H9 (cell line): ENCODE measurements around the gene CD7. TPM values are rescaled to one million over a fixed set of nuclear protein-coding genes. Genes with fewer than 3 reads are reported as not detected.
A peak's percentile ranks its signal among the peaks of the same experiment; 100 is the strongest.

Experiments used
- DNase-seq: peaks from one replicate; pipeline ENCODE4 v3.0.0-alpha.2; 2017
- H2AFZ ChIP-seq: one replicate; pipeline ENCODE4 v1.6.1; 2013; ENCODE audit warnings: mild to moderate bottlenecking, low read length, control low read depth, moderate library complexity
- H2AK5ac ChIP-seq: 2 replicates; pipeline ENCODE4 v1.6.1; 2013; ENCODE audit warnings: low read length, control low read depth, mixed read lengths; ENCODE audit not compliant: insufficient read length
- H2BK120ac ChIP-seq: one replicate; pipeline ENCODE4 v1.6.1; 2013; ENCODE audit warnings: low read depth, mild to moderate bottlenecking, low read length, control low read depth, inconsistent platforms; ENCODE audit not compliant: poor library complexity, severe bottlenecking
- H2BK12ac ChIP-seq: 2 replicates; pipeline ENCODE4 v1.6.1; 2013; ENCODE audit warnings: low read length, control low read depth, mixed read lengths, low read depth; ENCODE audit not compliant: insufficient read length
- H2BK15ac ChIP-seq: 2 replicates; pipeline ENCODE4 v1.6.1; 2013; ENCODE audit warnings: low read depth, low read length, control low read depth
- H2BK20ac ChIP-seq: one replicate; pipeline ENCODE4 v1.6.1; 2013; ENCODE audit warnings: low read depth, mild to moderate bottlenecking, low read length, control low read depth, inconsistent platforms; ENCODE audit not compliant: poor library complexity, severe bottlenecking
- H2BK5ac ChIP-seq: 2 replicates; pipeline ENCODE4 v1.6.1; 2013; ENCODE audit warnings: low read length, control low read depth, mixed read lengths; ENCODE audit not compliant: insufficient read length
- H3K14ac ChIP-seq: 2 replicates; pipeline ENCODE4 v1.6.1; 2013; ENCODE audit warnings: low read length, control low read depth; ENCODE audit not compliant: insufficient read depth
- H3K18ac ChIP-seq: 2 replicates; pipeline ENCODE4 v1.6.1; 2013; ENCODE audit warnings: low read depth, mild to moderate bottlenecking, mixed read lengths, low read length, control low read depth; ENCODE audit not compliant: insufficient read length
- H3K23ac ChIP-seq: 2 replicates; pipeline ENCODE4 v1.6.1; 2013; ENCODE audit warnings: low read length, control low read depth, mixed read lengths, low read depth; ENCODE audit not compliant: insufficient read length
- H3K23me2 ChIP-seq: 2 replicates; pipeline ENCODE4 v1.6.1; 2013; ENCODE audit warnings: low read depth, mild to moderate bottlenecking, mixed read lengths, low read length, control low read depth; ENCODE audit not compliant: insufficient read length, poor library complexity, severe bottlenecking
- H3K27ac ChIP-seq: 2 replicates; pipeline ENCODE4 v1.5.1; 2013; ENCODE audit warnings: low read length, control low read depth, mixed read lengths, low read depth; ENCODE audit not compliant: insufficient read length
- H3K27me3 ChIP-seq: 2 replicates; pipeline ENCODE4 v1.6.1; 2013; ENCODE audit warnings: low read length, control low read depth, inconsistent platforms; ENCODE audit not compliant: insufficient read depth
- H3K4ac ChIP-seq: 2 replicates; pipeline ENCODE4 v1.6.1; 2013; ENCODE audit warnings: low read depth, mild to moderate bottlenecking, control low read depth, inconsistent platforms, low read length, moderate library complexity
- H3K4me1 ChIP-seq: 2 replicates; pipeline ENCODE4 v1.6.1; 2013; ENCODE audit warnings: low read length, control low read depth, inconsistent platforms; ENCODE audit not compliant: insufficient read depth
- H3K4me2 ChIP-seq: 2 replicates; pipeline ENCODE4 v1.6.1; 2013; ENCODE audit warnings: low read length, control low read depth, mixed read lengths; ENCODE audit not compliant: insufficient read length, insufficient read depth
- H3K56ac ChIP-seq: 2 replicates; pipeline ENCODE4 v1.6.1; 2013; ENCODE audit warnings: low read depth, mild to moderate bottlenecking, mixed read lengths, low read length, control low read depth; ENCODE audit not compliant: insufficient read length
- H3K79me1 ChIP-seq: 2 replicates; pipeline ENCODE4 v1.6.1; 2013; ENCODE audit warnings: low read depth, mild to moderate bottlenecking, moderate library complexity, low read length, control low read depth, inconsistent platforms; ENCODE audit not compliant: insufficient read depth, poor library complexity, severe bottlenecking
- H3K79me2 ChIP-seq: 2 replicates; pipeline ENCODE4 v1.6.1; 2013; ENCODE audit warnings: low read length, control low read depth, inconsistent platforms; ENCODE audit not compliant: insufficient read depth
- H3K9ac ChIP-seq: 2 replicates; pipeline ENCODE4 v1.6.1; 2013; ENCODE audit warnings: low read length, control low read depth, mixed read lengths; ENCODE audit not compliant: insufficient read length; ENCODE audit errors: extremely low read depth
- H3K9me3 ChIP-seq: one replicate; pipeline ENCODE4 v1.6.1; 2013; ENCODE audit warnings: low read depth, low read length, inconsistent platforms; ENCODE audit not compliant: control insufficient read depth
- H3T11ph ChIP-seq: one replicate; pipeline ENCODE4 v1.6.1; 2013; ENCODE audit warnings: mild to moderate bottlenecking, low read length, control low read depth, inconsistent platforms
- H4K20me1 ChIP-seq: one replicate; pipeline ENCODE4 v1.6.1; 2013; ENCODE audit not compliant: control insufficient read depth, insufficient read length, insufficient read depth
- H4K5ac ChIP-seq: 2 replicates; pipeline ENCODE4 v1.6.1; 2013; ENCODE audit warnings: low read depth, mild to moderate bottlenecking, mixed read lengths, low read length, control low read depth; ENCODE audit not compliant: insufficient read length
- H4K8ac ChIP-seq: replicated peaks from 2 replicates; pipeline ENCODE4 v1.6.1; 2013; ENCODE audit warnings: low read length, control low read depth, mixed read lengths, low read depth; ENCODE audit not compliant: insufficient read length
- H4K91ac ChIP-seq: 2 replicates; pipeline ENCODE4 v1.6.1; 2013; ENCODE audit warnings: low read depth, mild to moderate bottlenecking, moderate library complexity, mixed read lengths, low read length, control low read depth; ENCODE audit not compliant: insufficient read length
- H3K27ac Mint-ChIP-seq, 3 experiments: 2 replicates in 2 of 3; 3 replicates in 1 of 3; pipeline ENCODE4 v1.8.0; 2020 to 2021; ENCODE audit warnings: mixed read lengths in 3 of 3, mild to moderate bottlenecking in 1 of 3, moderate library complexity in 1 of 3
- H3K27me3 Mint-ChIP-seq: 2 replicates; pipeline ENCODE4 v1.8.0; 2021; ENCODE audit warnings: low read depth, mild to moderate bottlenecking, moderate library complexity, mixed read lengths
- H3K36me3 Mint-ChIP-seq, 3 experiments: 2 replicates in 2 of 3; 3 replicates in 1 of 3; pipeline ENCODE4 v1.8.0; 2020 to 2021; ENCODE audit warnings: low read depth in 3 of 3, mixed read lengths in 3 of 3; ENCODE audit not compliant: insufficient read depth in 1 of 3
- H3K4me1 Mint-ChIP-seq, 2 experiments: 2 replicates each; pipeline ENCODE4 v1.8.0; 2020; ENCODE audit warnings: mixed read lengths in 2 of 2
- H3K4me3 Mint-ChIP-seq, 2 experiments: 2 replicates in 1 of 2; 3 replicates in 1 of 2; pipeline ENCODE4 v1.8.0; 2020 to 2021; ENCODE audit warnings: mild to moderate bottlenecking in 2 of 2, mixed read lengths in 2 of 2, moderate library complexity in 1 of 2
- H3K9me3 Mint-ChIP-seq, 2 experiments: 2 replicates in 1 of 2; 3 replicates in 1 of 2; pipeline ENCODE4 v1.8.0; 2020; ENCODE audit warnings: mild to moderate bottlenecking in 2 of 2, mixed read lengths in 2 of 2, moderate library complexity in 1 of 2
- WGBS: extraction: QIAGEN DNeasy Blood & Tissue Kit; methylation state at CpG from one replicate; pipeline ENCODE4 v1.1.7; 2013; ENCODE audit warnings: missing lambda C conversion rate, low lambda C conversion rate, mixed read lengths; ENCODE audit not compliant: insufficient read length; ENCODE audit errors: extremely low coverage; 5-methylcytosine and 5-hydroxymethylcytosine counted together
- total RNA-seq: library from RNA; stranded (reverse); gene quantifications from 2 replicates; pipeline ENCODE4 v1.2.1, GENCODE V29; 2021
- TF ChIP-seq, protein P1 (sequence below): fragments of 200-600 bp; sonication (generic); conservative IDR thresholded peaks from 3 replicates; pipeline ENCODE4 v1.8.0; 2021; ENCODE audit warnings: antibody characterized with exemption, mild to moderate bottlenecking

Gene CD7
- total RNA-seq, 1 experiment from 2014 or later = 0.35 TPM

DNA sequence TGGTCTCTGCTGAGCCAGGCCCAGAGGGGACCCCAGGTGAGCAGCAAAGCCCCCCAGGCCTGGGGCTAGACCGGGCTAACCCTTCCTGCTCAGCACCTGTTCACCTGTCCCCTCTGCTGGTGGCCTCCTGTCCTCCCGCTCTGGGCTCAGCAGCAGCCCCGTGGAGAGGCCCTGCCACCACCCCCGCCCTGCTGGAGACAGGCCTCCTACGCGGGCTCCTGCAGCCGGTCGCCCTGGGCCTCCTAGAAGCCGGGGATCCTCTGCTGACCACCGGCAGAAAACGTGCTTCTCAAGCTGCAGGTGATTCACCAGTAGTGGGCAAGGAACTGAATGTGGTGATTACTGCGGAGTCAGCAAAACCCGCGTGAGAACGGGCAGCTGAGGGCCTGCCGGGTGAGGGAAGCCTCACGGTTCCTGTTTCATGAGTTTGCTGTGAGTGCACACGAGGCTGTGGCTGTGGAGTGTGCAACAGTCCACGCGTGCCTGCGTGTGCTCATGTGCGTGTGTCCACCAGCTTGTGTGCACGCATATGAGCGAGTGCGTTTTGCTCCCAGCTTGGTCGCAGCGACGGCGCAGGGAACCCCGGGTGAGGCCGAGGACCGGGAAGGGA lies 15.4 kb upstream of the CD7 start:
- Histone ChIP-seq H3K23me2 (no peaks in the 10 kb centered on the region), H3K4ac (no peak overlapping the region), H2BK120ac (no peak overlapping the region), H3T11ph (no peak overlapping the region), H4K8ac (no peak overlapping the region), H2BK20ac (no peak overlapping the region), H3K79me1 (no peaks in the 10 kb centered on the region), H4K5ac (no peak overlapping the region), H3K4me2 (peak overlapping the region; percentile 30), H3K56ac (no peak overlapping the region), H3K14ac (no peak overlapping the region), H3K27me3 (peaks cover 10% of the 10 kb centered on the region; the same call in 1 of the 2 replicates), H3K18ac (no peak overlapping the region), H4K91ac (no peak overlapping the region), H3K9me3 (no peaks in the 10 kb centered on the region), H4K20me1 (no peaks in the 10 kb centered on the region), H3K4me1 (no peaks in the 10 kb centered on the region), H2BK5ac (no peak overlapping the region), H3K23ac (no peak overlapping the region), H2BK12ac (no peak overlapping the region), H3K79me2 (no peaks in the 10 kb centered on the region), H3K27ac (no peak overlapping the region), H2AK5ac (no peak overlapping the region), H2BK15ac (no peak overlapping the region), H2AFZ (no peak overlapping the region), H3K9ac (no peak overlapping the region)
- H3K27me3 Mint-ChIP-seq = peaks cover 93% of the 10 kb centered on the region
- DNase-seq = peak; percentile 59
- peaks cover 16 to 35% of the 10 kb centered on the region in 2 experiments for H3K4me1 Mint-ChIP-seq
- TF ChIP-seq, protein P1, sequence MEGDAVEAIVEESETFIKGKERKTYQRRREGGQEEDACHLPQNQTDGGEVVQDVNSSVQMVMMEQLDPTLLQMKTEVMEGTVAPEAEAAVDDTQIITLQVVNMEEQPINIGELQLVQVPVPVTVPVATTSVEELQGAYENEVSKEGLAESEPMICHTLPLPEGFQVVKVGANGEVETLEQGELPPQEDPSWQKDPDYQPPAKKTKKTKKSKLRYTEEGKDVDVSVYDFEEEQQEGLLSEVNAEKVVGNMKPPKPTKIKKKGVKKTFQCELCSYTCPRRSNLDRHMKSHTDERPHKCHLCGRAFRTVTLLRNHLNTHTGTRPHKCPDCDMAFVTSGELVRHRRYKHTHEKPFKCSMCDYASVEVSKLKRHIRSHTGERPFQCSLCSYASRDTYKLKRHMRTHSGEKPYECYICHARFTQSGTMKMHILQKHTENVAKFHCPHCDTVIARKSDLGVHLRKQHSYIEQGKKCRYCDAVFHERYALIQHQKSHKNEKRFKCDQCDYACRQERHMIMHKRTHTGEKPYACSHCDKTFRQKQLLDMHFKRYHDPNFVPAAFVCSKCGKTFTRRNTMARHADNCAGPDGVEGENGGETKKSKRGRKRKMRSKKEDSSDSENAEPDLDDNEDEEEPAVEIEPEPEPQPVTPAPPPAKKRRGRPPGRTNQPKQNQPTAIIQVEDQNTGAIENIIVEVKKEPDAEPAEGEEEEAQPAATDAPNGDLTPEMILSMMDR = no peak
- no peak overlapping the region for H3K27ac Mint-ChIP-seq
- 0 out of 5 replicates have a peak, but pooled peaks cover 0 to 3% of the 10 kb centered on the region in 2 experiments for H3K9me3 Mint-ChIP-seq
- WGBS = no CpG with 5 or more reads among the region's 32 CpGs
- peak overlapping the region; percentile 44 to 71 for H3K4me3 Mint-ChIP-seq
- H3K36me3 Mint-ChIP-seq = no peaks in the 10 kb centered on the region; a peak in 1 of 7 replicates
